GM18508 (cell line): ENCODE data around the gene ZNF462.
A peak's percentile ranks its signal among the peaks of the same experiment; 100 is the strongest.

Experiments used
- ATAC-seq: cut with Tn5 transposase; IDR thresholded peaks from one replicate; pipeline ENCODE4 v1.9.1; 2021; ENCODE audit warnings: moderate number of reproducible peaks; ENCODE audit not compliant: insufficient read depth, unreplicated experiment

The ZNF462 gene

DNA sequence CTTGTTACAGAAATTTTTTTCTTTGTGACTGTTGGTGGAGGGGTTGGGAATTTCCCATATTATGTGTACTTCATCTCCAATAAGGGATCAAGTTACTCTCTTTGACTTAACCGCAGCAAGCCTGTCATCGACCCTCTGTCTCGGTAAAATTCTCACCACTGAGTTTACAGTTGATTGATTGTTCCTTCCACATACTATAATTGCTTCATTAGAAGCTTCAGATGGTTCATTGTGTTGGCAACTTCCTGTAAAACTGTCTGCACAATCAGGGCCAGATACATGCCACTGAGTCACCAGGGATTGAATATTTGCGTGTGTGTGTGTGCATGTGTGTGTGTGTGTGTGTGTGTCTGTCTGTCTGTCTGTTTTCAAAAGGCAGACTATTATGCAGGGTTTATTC lies 176.6 kb downstream of the ZNF462 start:
- no peak for ATAC-seq

- no peak for ATAC-seq
These were observed 179.6 kb downstream of the ZNF462 start for GRCh38 chr9:107042606-107043005.

GRCh38 chr9:107043886-107044285 lies 180.9 kb downstream of the ZNF462 start:
- ATAC-seq: no peak

DNA sequence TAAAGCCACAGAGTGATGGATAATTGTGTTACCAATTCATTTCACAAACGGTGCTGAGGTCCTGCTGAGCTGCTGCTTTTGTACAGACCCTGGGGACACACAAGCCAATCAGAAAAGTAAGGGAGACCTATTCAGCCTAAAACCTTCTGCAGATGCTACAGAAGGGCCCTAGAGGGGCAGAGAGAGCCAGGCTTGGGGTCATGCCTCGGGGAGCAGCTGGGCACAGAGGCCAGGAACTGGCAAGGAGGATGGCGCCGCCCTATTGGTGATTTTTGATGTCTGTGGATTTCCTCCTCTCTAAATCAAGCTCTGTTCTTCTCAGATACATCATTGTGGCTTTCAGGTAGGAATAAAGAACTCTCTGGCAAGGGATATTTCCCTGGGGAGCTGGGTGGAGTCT lies 181.9 kb downstream of the ZNF462 start:
- no peak for ATAC-seq

DNA sequence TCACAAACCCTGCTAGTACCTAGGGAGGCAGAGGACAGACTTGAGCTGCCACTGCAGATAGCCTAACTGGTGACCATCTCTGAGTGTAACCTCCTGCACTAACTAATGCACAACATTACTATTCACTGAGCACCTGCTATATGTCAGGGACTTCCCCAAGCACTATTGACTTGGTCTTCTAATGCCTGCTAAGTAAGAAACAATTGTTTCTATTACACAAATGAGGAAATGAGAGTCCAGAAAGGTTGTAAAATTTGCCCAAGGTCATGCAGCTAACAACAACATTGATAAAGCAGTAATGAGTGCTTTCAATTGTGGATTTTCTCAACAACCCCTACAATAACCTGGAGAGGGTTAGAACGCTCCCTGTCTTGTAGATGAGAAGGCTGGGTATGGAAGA lies 183.7 kb downstream of the ZNF462 start:
- ATAC-seq: peak; percentile 89

DNA sequence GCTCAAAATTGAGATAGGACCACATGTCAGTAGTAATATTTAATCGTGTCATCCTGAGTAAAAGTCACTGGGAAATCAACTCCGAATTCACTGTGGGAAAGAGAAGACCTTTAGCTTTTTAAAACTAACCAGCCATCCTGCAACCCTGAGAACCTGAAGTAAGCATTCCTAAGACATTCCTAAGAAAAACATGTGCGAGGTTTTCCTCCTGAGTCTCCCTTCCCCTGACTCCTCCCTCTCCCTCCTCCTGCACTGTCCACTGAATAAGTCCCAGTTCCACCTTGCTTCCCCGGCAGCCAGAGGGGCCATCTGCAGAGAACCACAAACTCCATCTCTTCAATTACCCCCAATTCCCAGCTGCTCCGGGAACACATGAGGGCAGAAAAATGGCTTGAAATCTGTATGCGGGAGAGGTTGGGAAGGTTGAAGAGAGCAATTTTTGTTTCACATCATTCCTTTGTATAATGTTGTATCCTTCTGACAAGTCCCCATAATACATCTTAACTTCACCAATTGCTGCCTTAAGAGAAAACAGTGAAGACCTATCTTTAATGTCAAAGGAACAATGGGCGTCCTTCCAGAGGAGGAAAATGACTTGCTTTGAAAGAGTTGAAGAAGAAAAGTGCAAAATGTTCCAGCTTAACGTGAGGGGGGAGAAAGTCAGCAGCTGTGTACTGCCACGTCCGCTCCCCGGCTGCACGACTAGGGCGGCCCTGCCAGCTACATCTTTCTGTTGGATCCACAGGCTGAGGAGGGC lies 186.3 kb downstream of the ZNF462 start:
- no peak for ATAC-seq

- ATAC-seq: no peak
These were observed 186.8 kb downstream of the ZNF462 start for GRCh38 chr9:107049803-107050184.

DNA sequence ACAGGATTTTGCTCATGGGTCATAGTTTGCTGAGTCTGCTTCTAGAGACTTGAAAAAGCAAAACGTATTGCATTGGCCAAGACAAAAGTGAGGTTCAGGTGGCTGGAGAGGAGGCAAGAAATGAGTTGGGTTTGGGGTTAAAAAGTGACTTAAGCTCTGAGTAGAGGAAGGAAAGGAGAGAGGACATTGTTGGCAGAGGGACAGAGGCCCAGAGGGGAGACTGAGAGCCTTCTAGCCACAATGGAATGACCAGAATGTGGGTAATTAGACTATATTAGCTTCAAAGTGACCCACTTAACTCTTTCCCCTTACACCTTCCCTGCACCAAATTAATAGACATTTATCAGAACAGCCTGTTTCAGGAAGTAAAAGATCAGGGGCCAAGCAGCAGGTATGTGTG lies 188.4 kb downstream of the ZNF462 start:
- no peak for ATAC-seq

- no peak for ATAC-seq
These were observed 191.2 kb downstream of the ZNF462 start for GRCh38 chr9:107054146-107054545.

DNA sequence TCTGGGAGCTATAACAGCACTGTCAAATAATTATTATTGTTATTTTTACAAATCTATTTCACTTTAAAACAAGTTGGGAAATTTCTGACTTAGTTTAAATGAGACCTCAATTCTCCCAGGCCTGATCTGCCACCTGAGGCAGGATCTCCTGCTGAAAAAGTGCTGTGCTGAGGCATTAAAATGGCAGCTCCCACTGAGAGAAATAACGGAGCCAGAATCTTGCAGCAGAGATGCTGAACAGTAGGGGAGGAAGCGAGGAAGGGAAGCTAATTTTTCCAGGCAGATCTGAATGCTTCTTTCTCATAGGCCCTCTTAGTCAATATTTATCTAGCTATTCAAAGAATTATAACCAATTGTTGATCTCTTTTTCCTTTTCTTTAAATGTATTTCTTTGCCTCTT lies 196.3 kb downstream of the ZNF462 start:
- ATAC-seq: no peak

- ATAC-seq: no peak
These were observed 197.1 kb downstream of the ZNF462 start for GRCh38 chr9:107060062-107060461.
